H9 (cell line): ENCODE measurements around the gene ABCF1. TPM values are rescaled to one million over a fixed set of nuclear protein-coding genes. Genes with fewer than 3 reads are reported as not detected.
A peak's percentile ranks its signal among the peaks of the same experiment; 100 is the strongest.

Source experiments
- DNase-seq: peaks from one replicate; pipeline ENCODE4 v3.0.0-alpha.2; 2017
- H2AFZ ChIP-seq: one replicate; pipeline ENCODE4 v1.6.1; 2013; ENCODE audit warnings: mild to moderate bottlenecking, low read length, control low read depth, moderate library complexity
- H2AK5ac ChIP-seq: 2 replicates; pipeline ENCODE4 v1.6.1; 2013; ENCODE audit warnings: low read length, control low read depth, mixed read lengths; ENCODE audit not compliant: insufficient read length
- H2BK120ac ChIP-seq: one replicate; pipeline ENCODE4 v1.6.1; 2013; ENCODE audit warnings: low read depth, mild to moderate bottlenecking, low read length, control low read depth, inconsistent platforms; ENCODE audit not compliant: poor library complexity, severe bottlenecking
- H2BK12ac ChIP-seq: 2 replicates; pipeline ENCODE4 v1.6.1; 2013; ENCODE audit warnings: low read length, control low read depth, mixed read lengths, low read depth; ENCODE audit not compliant: insufficient read length
- H2BK15ac ChIP-seq: 2 replicates; pipeline ENCODE4 v1.6.1; 2013; ENCODE audit warnings: low read depth, low read length, control low read depth
- H2BK20ac ChIP-seq: one replicate; pipeline ENCODE4 v1.6.1; 2013; ENCODE audit warnings: low read depth, mild to moderate bottlenecking, low read length, control low read depth, inconsistent platforms; ENCODE audit not compliant: poor library complexity, severe bottlenecking
- H2BK5ac ChIP-seq: 2 replicates; pipeline ENCODE4 v1.6.1; 2013; ENCODE audit warnings: low read length, control low read depth, mixed read lengths; ENCODE audit not compliant: insufficient read length
- H3K14ac ChIP-seq: 2 replicates; pipeline ENCODE4 v1.6.1; 2013; ENCODE audit warnings: low read length, control low read depth; ENCODE audit not compliant: insufficient read depth
- H3K18ac ChIP-seq: 2 replicates; pipeline ENCODE4 v1.6.1; 2013; ENCODE audit warnings: low read depth, mild to moderate bottlenecking, mixed read lengths, low read length, control low read depth; ENCODE audit not compliant: insufficient read length
- H3K23ac ChIP-seq: 2 replicates; pipeline ENCODE4 v1.6.1; 2013; ENCODE audit warnings: low read length, control low read depth, mixed read lengths, low read depth; ENCODE audit not compliant: insufficient read length
- H3K23me2 ChIP-seq: 2 replicates; pipeline ENCODE4 v1.6.1; 2013; ENCODE audit warnings: low read depth, mild to moderate bottlenecking, mixed read lengths, low read length, control low read depth; ENCODE audit not compliant: insufficient read length, poor library complexity, severe bottlenecking
- H3K27ac ChIP-seq: 2 replicates; pipeline ENCODE4 v1.5.1; 2013; ENCODE audit warnings: low read length, control low read depth, mixed read lengths, low read depth; ENCODE audit not compliant: insufficient read length
- H3K27me3 ChIP-seq: 2 replicates; pipeline ENCODE4 v1.6.1; 2013; ENCODE audit warnings: low read length, control low read depth, inconsistent platforms; ENCODE audit not compliant: insufficient read depth
- H3K4ac ChIP-seq: 2 replicates; pipeline ENCODE4 v1.6.1; 2013; ENCODE audit warnings: low read depth, mild to moderate bottlenecking, control low read depth, inconsistent platforms, low read length, moderate library complexity
- H3K4me1 ChIP-seq: 2 replicates; pipeline ENCODE4 v1.6.1; 2013; ENCODE audit warnings: low read length, control low read depth, inconsistent platforms; ENCODE audit not compliant: insufficient read depth
- H3K4me2 ChIP-seq: 2 replicates; pipeline ENCODE4 v1.6.1; 2013; ENCODE audit warnings: low read length, control low read depth, mixed read lengths; ENCODE audit not compliant: insufficient read length, insufficient read depth
- H3K56ac ChIP-seq: 2 replicates; pipeline ENCODE4 v1.6.1; 2013; ENCODE audit warnings: low read depth, mild to moderate bottlenecking, mixed read lengths, low read length, control low read depth; ENCODE audit not compliant: insufficient read length
- H3K79me1 ChIP-seq: 2 replicates; pipeline ENCODE4 v1.6.1; 2013; ENCODE audit warnings: low read depth, mild to moderate bottlenecking, moderate library complexity, low read length, control low read depth, inconsistent platforms; ENCODE audit not compliant: insufficient read depth, poor library complexity, severe bottlenecking
- H3K79me2 ChIP-seq: 2 replicates; pipeline ENCODE4 v1.6.1; 2013; ENCODE audit warnings: low read length, control low read depth, inconsistent platforms; ENCODE audit not compliant: insufficient read depth
- H3K9ac ChIP-seq: 2 replicates; pipeline ENCODE4 v1.6.1; 2013; ENCODE audit warnings: low read length, control low read depth, mixed read lengths; ENCODE audit not compliant: insufficient read length; ENCODE audit errors: extremely low read depth
- H3K9me3 ChIP-seq: one replicate; pipeline ENCODE4 v1.6.1; 2013; ENCODE audit warnings: low read depth, low read length, inconsistent platforms; ENCODE audit not compliant: control insufficient read depth
- H3T11ph ChIP-seq: one replicate; pipeline ENCODE4 v1.6.1; 2013; ENCODE audit warnings: mild to moderate bottlenecking, low read length, control low read depth, inconsistent platforms
- H4K20me1 ChIP-seq: one replicate; pipeline ENCODE4 v1.6.1; 2013; ENCODE audit not compliant: control insufficient read depth, insufficient read length, insufficient read depth
- H4K5ac ChIP-seq: 2 replicates; pipeline ENCODE4 v1.6.1; 2013; ENCODE audit warnings: low read depth, mild to moderate bottlenecking, mixed read lengths, low read length, control low read depth; ENCODE audit not compliant: insufficient read length
- H4K8ac ChIP-seq: replicated peaks from 2 replicates; pipeline ENCODE4 v1.6.1; 2013; ENCODE audit warnings: low read length, control low read depth, mixed read lengths, low read depth; ENCODE audit not compliant: insufficient read length
- H4K91ac ChIP-seq: 2 replicates; pipeline ENCODE4 v1.6.1; 2013; ENCODE audit warnings: low read depth, mild to moderate bottlenecking, moderate library complexity, mixed read lengths, low read length, control low read depth; ENCODE audit not compliant: insufficient read length
- H3K27ac Mint-ChIP-seq, 3 experiments: 2 replicates in 2 of 3; 3 replicates in 1 of 3; pipeline ENCODE4 v1.8.0; 2020 to 2021; ENCODE audit warnings: mixed read lengths in 3 of 3, mild to moderate bottlenecking in 1 of 3, moderate library complexity in 1 of 3
- H3K27me3 Mint-ChIP-seq: 2 replicates; pipeline ENCODE4 v1.8.0; 2021; ENCODE audit warnings: low read depth, mild to moderate bottlenecking, moderate library complexity, mixed read lengths
- H3K36me3 Mint-ChIP-seq, 3 experiments: 2 replicates in 2 of 3; 3 replicates in 1 of 3; pipeline ENCODE4 v1.8.0; 2020 to 2021; ENCODE audit warnings: low read depth in 3 of 3, mixed read lengths in 3 of 3; ENCODE audit not compliant: insufficient read depth in 1 of 3
- H3K4me1 Mint-ChIP-seq, 2 experiments: 2 replicates each; pipeline ENCODE4 v1.8.0; 2020; ENCODE audit warnings: mixed read lengths in 2 of 2
- H3K4me3 Mint-ChIP-seq, 2 experiments: 2 replicates in 1 of 2; 3 replicates in 1 of 2; pipeline ENCODE4 v1.8.0; 2020 to 2021; ENCODE audit warnings: mild to moderate bottlenecking in 2 of 2, mixed read lengths in 2 of 2, moderate library complexity in 1 of 2
- H3K9me3 Mint-ChIP-seq, 2 experiments: 2 replicates in 1 of 2; 3 replicates in 1 of 2; pipeline ENCODE4 v1.8.0; 2020; ENCODE audit warnings: mild to moderate bottlenecking in 2 of 2, mixed read lengths in 2 of 2, moderate library complexity in 1 of 2
- CTCF ChIP-seq: fragments of 200-600 bp; sonication (generic); conservative IDR thresholded peaks from 3 replicates; pipeline ENCODE4 v1.8.0; 2021; ENCODE audit warnings: antibody characterized with exemption, mild to moderate bottlenecking
- whole genome bisulfite sequencing: extraction: QIAGEN DNeasy Blood & Tissue Kit; methylation state at CpG from one replicate; pipeline ENCODE4 v1.1.7; 2013; ENCODE audit warnings: missing lambda C conversion rate, low lambda C conversion rate, mixed read lengths; ENCODE audit not compliant: insufficient read length; ENCODE audit errors: extremely low coverage; 5-methylcytosine and 5-hydroxymethylcytosine counted together
- total RNA-seq: library from RNA; stranded (reverse); gene quantifications from 2 replicates; pipeline ENCODE4 v1.2.1, GENCODE V29; 2021

The ABCF1 gene
- total RNA-seq, 1 experiment from 2014 or later = 118 TPM

- Histone ChIP-seq H2BK15ac (no peak within 1 kb of the TSS; the same call in 1 of the 2 replicates), H2BK12ac (no peak within 1 kb of the TSS), H3K14ac (peak within 1 kb of the TSS; percentile 83), H4K20me1 (no peaks in the 10 kb centered on the region), H3K79me2 (peaks cover 2% of the 10 kb centered on the region; the same call in 1 of the 2 replicates), H3K27me3 (no peaks in the 10 kb centered on the region), H2BK5ac (peak within 1 kb of the TSS; percentile 59), H4K5ac (peak within 1 kb of the TSS; percentile 63), H2AFZ (no peak within 1 kb of the TSS), H2AK5ac (peak within 1 kb of the TSS; percentile 71), H3K4ac (no peak within 1 kb of the TSS; the same call in 1 of the 2 replicates), H4K8ac (no peak within 1 kb of the TSS), H3K27ac (peak within 1 kb of the TSS; percentile 90), H3K18ac (peak within 1 kb of the TSS; percentile 87), H3K4me1 (peaks cover 4% of the 10 kb centered on the region; the same call in 1 of the 2 replicates), H3K9ac (peak within 1 kb of the TSS; percentile 99), H2BK20ac (no peak within 1 kb of the TSS), H3K56ac (peak within 1 kb of the TSS; percentile 95), H3K4me2 (peak within 1 kb of the TSS; percentile 89), H3T11ph (no peak within 1 kb of the TSS), H3K23ac (no peak within 1 kb of the TSS), H3K9me3 (no peaks in the 10 kb centered on the region), H2BK120ac (no peak within 1 kb of the TSS), H3K23me2 (peaks cover 21% of the 10 kb centered on the region), H3K79me1 (peaks cover 4% of the 10 kb centered on the region), H4K91ac (no peak within 1 kb of the TSS)
- peaks cover 35 to 61% (median 52%) of the 10 kb centered on the region in 3 experiments for H3K36me3 Mint-ChIP-seq
- peak within 1 kb of the TSS; percentile 92 to 97 for H3K4me3 Mint-ChIP-seq
- peak within 1 kb of the TSS; percentile 99 to 100 (median 100) for H3K27ac Mint-ChIP-seq
- H3K9me3 Mint-ChIP-seq = peaks cover 8 to 12% of the 10 kb centered on the region in 2 experiments; a peak in 3 of 5 replicates
- peak; percentile 100 for DNase-seq
- TF ChIP-seq CTCF = no peak
- H3K27me3 Mint-ChIP-seq = no peaks in the 10 kb centered on the region; the same call in 1 of the 2 replicates
- peaks cover 28 to 32% of the 10 kb centered on the region in 2 experiments for H3K4me1 Mint-ChIP-seq
- WGBS = no CpG with 5 or more reads among the region's 40 CpGs
Observed at GRCh38 chr6:30616811-30617564, 45.7 kb downstream of the ABCF1 start, which contains the start of gene PPP1R10. Gene PPP1R10, minus strand, starts transcription at chr6:30617243. Its CDS starts 7,299 bp downstream, at chr6:30609944.
